GM12878 (cell line): ENCODE measurements around the gene ACACB. TPM values are rescaled to one million over a fixed set of nuclear protein-coding genes. Genes with fewer than 3 reads are reported as not detected.

Experiments used
- ATAC-seq: fragments of 200-7000 bp; cut with Tn5 transposase; 3 replicates; pipeline ENCODE4 v1.9.1; 2020; ENCODE audit warnings: mild to moderate bottlenecking, moderate library complexity
- BruUV-seq: library from RNA; stranded (reverse); fragments of 400-500 nt; replicated peaks from 2 replicates; lab custom pipeline; 2021; lab: Mats Ljungman, UMichigan
- CTCF ChIA-PET: fragments of 300-600 bp; sonication (Branson Sonifier 250); formaldehyde crosslinking; extraction: SDS; loops from one replicate; lab custom pipeline; 2021; ENCODE audit warnings: inconsistent platforms; lab: Yijun Ruan, JAX
- POLR2A ChIA-PET: fragments of 350-600 bp; formaldehyde crosslinking; extraction: SDS; loops from one replicate; lab custom pipeline; 2021; ENCODE audit warnings: inconsistent platforms; lab: Charles Lee
- RAD21 ChIA-PET: fragments of 300-600 bp; sonication (Branson Sonifier 250); formaldehyde crosslinking; loops from one replicate; lab custom pipeline; 2023; ENCODE audit warnings: antibody characterized with exemption; ENCODE audit not compliant: unreplicated experiment; lab: Charles Lee
- SMC1A ChIA-PET: fragments of 300-600 bp; sonication (Branson Sonifier 250); formaldehyde crosslinking; loops from one replicate; lab custom pipeline; 2023; ENCODE audit not compliant: unreplicated experiment, uncharacterized antibody; lab: Charles Lee
- DNase-seq: peaks from one replicate; pipeline ENCODE4 v3.0.0-alpha.2; 2011; ENCODE audit warnings: low read depth, low spot score
- FAIRE-seq: peaks from 3 replicates; lab custom pipeline; 2011; peaks lifted over from hg19 to GRCh38; lab: Jason Lieb, UNC
- H2AFZ ChIP-seq: 2 replicates; pipeline ENCODE4 v1.6.0; 2011; ENCODE audit warnings: low read depth, low read length, control low read depth; ENCODE audit not compliant: control insufficient read depth
- H3K27ac ChIP-seq: 2 replicates; pipeline ENCODE4 v1.5.1; 2011; ENCODE audit warnings: control low read depth; ENCODE audit not compliant: control insufficient read depth, insufficient read depth
- H3K27me3 ChIP-seq, 2 experiments: replicated peaks in 1 of 2; 2 replicates each; pipeline versions ENCODE4 v1.6.0 to v1.6.1; 2011; ENCODE audit warnings: low read length in 1 of 2; ENCODE audit not compliant: control insufficient read depth in 2 of 2, insufficient read depth in 2 of 2
- H3K36me3 ChIP-seq, 2 experiments: 2 replicates each; pipeline ENCODE4 v1.5.1; 2011; ENCODE audit warnings: low read length in 1 of 2; ENCODE audit not compliant: control insufficient read depth in 2 of 2, insufficient read depth in 2 of 2
- H3K4me1 ChIP-seq: 2 replicates; pipeline ENCODE4 v1.6.1; 2011; ENCODE audit warnings: mild to moderate bottlenecking, low read length, moderate library complexity, mixed read lengths; ENCODE audit not compliant: control insufficient read depth, insufficient read depth
- H3K4me2 ChIP-seq: 2 replicates; pipeline ENCODE4 v1.6.0; 2011; ENCODE audit warnings: control low read depth; ENCODE audit not compliant: control insufficient read depth, insufficient read depth
- H3K4me3 ChIP-seq: fragments of 200-600 bp; sonication (generic); 2 replicates; pipeline ENCODE4 v1.5.1; 2016
- H3K79me2 ChIP-seq: 2 replicates; pipeline ENCODE4 v1.6.0; 2011; ENCODE audit warnings: low read length; ENCODE audit not compliant: control insufficient read depth, insufficient read depth
- H3K9ac ChIP-seq: 2 replicates; pipeline ENCODE4 v1.8.0; 2011; ENCODE audit warnings: low read length, control low read depth, mixed read lengths; ENCODE audit not compliant: control insufficient read depth, insufficient read depth
- H3K9me3 ChIP-seq: replicated peaks from 3 replicates; pipeline ENCODE4 v1.5.1; 2011; ENCODE audit warnings: mild to moderate bottlenecking, low read length; ENCODE audit not compliant: control insufficient read depth, insufficient read depth
- H4K20me1 ChIP-seq: 2 replicates; pipeline ENCODE4 v1.6.0; 2011; ENCODE audit not compliant: control insufficient read depth, insufficient read depth
- BCL3 ChIP-seq: IDR thresholded peaks from 2 replicates; pipeline ENCODE4 v1.6.1; 2011; ENCODE audit warnings: borderline replicate concordance, low read depth, mild to moderate bottlenecking, moderate library complexity, low read length; ENCODE audit not compliant: insufficient read depth, poor library complexity, severe bottlenecking
- CHD1 ChIP-seq: IDR thresholded peaks from 2 replicates; pipeline ENCODE4 v1.6.1; 2012; ENCODE audit warnings: low read depth, low read length, improper control_type of control experiment
- IRF3 ChIP-seq: fragments of 450-650 bp; IDR thresholded peaks from 2 replicates; pipeline ENCODE4 v1.6.1; 2014; ENCODE audit warnings: mild to moderate bottlenecking
- JUNB ChIP-seq: IDR thresholded peaks from 2 replicates; pipeline ENCODE4 v1.6.1; 2016; ENCODE audit warnings: antibody characterized with exemption, mild to moderate bottlenecking
- LARP7 ChIP-seq: fragments of 450-650 bp; IDR thresholded peaks from 2 replicates; pipeline ENCODE4 v1.6.1; 2017; ENCODE audit warnings: mild to moderate bottlenecking
- PML ChIP-seq: IDR thresholded peaks from 2 replicates; pipeline ENCODE4 v1.6.1; 2012; ENCODE audit warnings: low read length, inconsistent platforms
- POU2F2 ChIP-seq: IDR thresholded peaks from 3 replicates; pipeline ENCODE4 v1.6.1; 2011; ENCODE audit warnings: low read depth, mild to moderate bottlenecking, low read length, borderline replicate concordance
- RAD21 ChIP-seq: IDR thresholded peaks from 2 replicates; pipeline ENCODE4 v1.6.1; 2011; ENCODE audit warnings: mild to moderate bottlenecking, low read depth, low read length, moderate library complexity; ENCODE audit not compliant: insufficient read depth
- RAD51 ChIP-seq: fragments of 450-650 bp; IDR thresholded peaks from 2 replicates; pipeline ENCODE4 v1.6.1; 2016; ENCODE audit warnings: moderate library complexity, mild to moderate bottlenecking, inconsistent platforms
- RCOR1 ChIP-seq: conservative IDR thresholded peaks from 2 replicates; pipeline ENCODE4 v1.6.1; 2012; ENCODE audit warnings: low read depth, low read length, improper control_type of control experiment
- SIN3A ChIP-seq: IDR thresholded peaks from 2 replicates; pipeline ENCODE4 v1.6.1; 2012; ENCODE audit warnings: low read depth, low read length, improper control_type of control experiment
- SMAD1 ChIP-seq: fragments of 450-650 bp; IDR thresholded peaks from 2 replicates; pipeline ENCODE4 v1.6.1; 2018; ENCODE audit warnings: mild to moderate bottlenecking, low read depth; ENCODE audit not compliant: partially characterized antibody
- SREBF2 ChIP-seq: IDR thresholded peaks from 2 replicates; pipeline ENCODE4 v1.6.1; 2012; ENCODE audit warnings: mild to moderate bottlenecking, low read length
- TARDBP ChIP-seq: IDR thresholded peaks from 2 replicates; pipeline ENCODE4 v1.6.1; 2016; ENCODE audit warnings: borderline replicate concordance
- USF1 ChIP-seq: IDR thresholded peaks from 2 replicates; pipeline ENCODE4 v1.6.1; 2011; ENCODE audit warnings: borderline replicate concordance, low read depth, mild to moderate bottlenecking, moderate library complexity, mixed read lengths, low read length; ENCODE audit not compliant: insufficient read depth; ENCODE audit errors: extremely low read length
- ZBED1 ChIP-seq: IDR thresholded peaks from 2 replicates; pipeline ENCODE4 v1.6.1; 2016; ENCODE audit warnings: borderline replicate concordance
- ZBTB11 ChIP-seq: fragments of 450-650 bp; formaldehyde crosslinking; IDR thresholded peaks from 2 replicates; pipeline ENCODE4 v1.5.0; 2022; ENCODE audit warnings: mild to moderate bottlenecking, missing genetic modification characterization
- ZNF217 ChIP-seq: fragments of 450-650 bp; IDR thresholded peaks from 2 replicates; pipeline ENCODE4 v1.6.1; 2017; ENCODE audit warnings: antibody characterized with exemption, mild to moderate bottlenecking
- ZNF384 ChIP-seq: IDR thresholded peaks from 2 replicates; pipeline ENCODE4 v1.6.1; 2012; ENCODE audit warnings: low read depth, mild to moderate bottlenecking, low read length, improper control_type of control experiment, borderline replicate concordance
- WGBS: methylation state at CpG from one replicate; pipeline ENCODE4 v1.1.6; 2016; ENCODE audit warnings: low lambda C conversion rate; ENCODE audit not compliant: insufficient replicate concordance, insufficient coverage; ENCODE audit errors: missing lambda C conversion rate; 5-methylcytosine and 5-hydroxymethylcytosine counted together
- in situ Hi-C: fragments of 300-500 bp; cut with MboI; formaldehyde crosslinking; loops from 9 replicates; pipeline ENCODE4 v1.14.3; 2018; ENCODE audit warnings: mixed read lengths
- intact Hi-C: fragments of 100-400 bp; cut with micrococcal nuclease; formaldehyde crosslinking; loops from one replicate; pipeline ENCODE4 v1.14.2; 2022; ENCODE audit not compliant: unreplicated experiment
- polyA plus RNA-seq, 11 experiments: library from polyadenylated mRNA; depleted of rRNA in 4 of 11; unstranded in 6 of 11; stranded (reverse) in 5 of 11; fragments of >200 nt; fragmentation: Nextera tagmentation in 4 of 11; fragmentation: Illumina TruSeq in 1 of 11; extraction: Ambion mirVana in 4 of 11; extraction: Trizol in 1 of 11; gene quantifications; 1 replicate in 1 of 11; 2 replicates in 10 of 11; pipeline versions ENCODE4 v1.2.1 to v1.2.3, GENCODE V29; 2011 to 2016; ENCODE audit warnings: inconsistent platforms in 2 of 11, missing spikeins in 2 of 11, low read depth in 1 of 11
- total RNA-seq, 4 experiments: library from RNA; depleted of rRNA in 3 of 4; stranded (reverse); fragments of >200 nt in 3 of 4; fragmentation: Illumina TruSeq in 1 of 4; extraction: Trizol in 1 of 4; gene quantifications; 2 replicates each; pipeline versions ENCODE4 v1.2.1 to v1.2.3, GENCODE V29; 2013 to 2021

Gene ACACB
- total and polyA plus RNA-seq, 10 of the 15 experiments (the other 5 are each of a cell fraction or from before 2014, with no cell fraction given), result 0.05 to 1.9 (median 0.38) TPM; not detected in 2

GRCh38 chr12:109291521-109292341, 175.3 kb downstream of the ACACB start:
- no peak overlapping the region for H2AFZ ChIP-seq
- FAIRE-seq, result no peak
- no peak for DNase-seq
- BruUV-seq, result no TSS peak
- 27% methylated on average over 30 of the region's 31 CpGs for WGBS
- no peaks in the 10 kb centered on the region for H3K79me2 ChIP-seq
- ChIA-PET RAD21 (no interaction called here), SMC1A (no interaction called here), POLR2A (no interaction called here), CTCF (no interaction called here)
- no peaks in the 10 kb centered on the region for H3K36me3 ChIP-seq
- H3K4me2 ChIP-seq, result no peak overlapping the region
- H3K27me3 ChIP-seq, result peaks cover 1 to 3% of the 10 kb centered on the region in 2 experiments; a peak in 3 of 4 replicates
- H3K4me3 ChIP-seq, result no peak overlapping the region
- intact Hi-C loops, result no loop called here
- H4K20me1 ChIP-seq, result no peaks in the 10 kb centered on the region
- no peaks in the 10 kb centered on the region for H3K4me1 ChIP-seq
- H3K9ac ChIP-seq, result no peak overlapping the region
- no peak overlapping the region for H3K27ac ChIP-seq
- in situ Hi-C loops, result no loop called here
- peak; percentile 29 for ATAC-seq
- H3K9me3 ChIP-seq, result no peaks in the 10 kb centered on the region
- TF ChIP-seq POU2F2 (no peak), ZNF217 (no peak), SIN3A (no peak), TARDBP (no peak), CHD1 (no peak), LARP7 (no peak), ZBTB11 (no peak), JUNB (no peak), RAD21 (no peak), USF1 (no peak), BCL3 (no peak), ZBED1 (no peak), SMAD1 (no peak), SREBF2 (no peak), PML (no peak), ZNF384 (no peak), IRF3 (no peak), RAD51 (no peak), RCOR1 (no peak)
